ENCODE data around the gene TMEM38A. TPM values are rescaled to one million over a fixed set of nuclear protein-coding genes. Genes with fewer than 3 reads are reported as not detected.

Gene TMEM38A
- total RNA-seq, 2 experiments from 2014 or later: 1.2 to 1.8 TPM

- no peak for DNase-seq
- Mint-ChIP-seq H3K27ac (peak overlapping the region; percentile 35), H3K27me3 (no peaks in the 10 kb centered on the region), H3K9me3 (no peaks in the 10 kb centered on the region), H3K4me3 (no peak overlapping the region), H3K4me1 (ENCODE audit: low read depth) (peaks cover 17% of the 10 kb centered on the region), H3K36me3 (ENCODE audit: low read depth) (peaks cover 28% of the 10 kb centered on the region)
- CTCF ChIA-PET: no interaction called here
- intact Hi-C loops (cut with micrococcal nuclease): no loop called here
- TF ChIP-seq CTCF (IDR thresholded peaks at IDR 0.05): no peak
- ATAC-seq: no peak
- POLR2A ChIA-PET: no interaction called here
Observed at GRCh38 chr19:16631465-16631864, 29.5 kb upstream of the TMEM38A start.

GRCh38 chr19:16637535-16637934 is 23.4 kb upstream of the TMEM38A start:
- ATAC-seq (no peak), DNase-seq (no peak)
- ChIA-PET POLR2A (interaction anchor here (1.2 to 3.6 kb wide), 4 partner anchors 9 to 126 kb away, joined by 3 to 20 read pairs (median 4); partner anchors contain the start of gene MED26), CTCF (no interaction called here)
- peaks cover 15% of the 10 kb centered on the region for H3K4me1 Mint-ChIP-seq (ENCODE audit: low read depth)
- no peak overlapping the region for H3K27ac Mint-ChIP-seq
- H3K4me3 Mint-ChIP-seq: no peak overlapping the region
- intact Hi-C loops (cut with micrococcal nuclease): no loop called here
- H3K27me3 Mint-ChIP-seq: no peaks in the 10 kb centered on the region
- TF ChIP-seq CTCF (IDR thresholded peaks at IDR 0.05): no peak
- peaks cover 23% of the 10 kb centered on the region for H3K36me3 Mint-ChIP-seq (ENCODE audit: low read depth)
- H3K9me3 Mint-ChIP-seq: no peaks in the 10 kb centered on the region

- Mint-ChIP-seq H3K27ac (peak overlapping the region; percentile 57), H3K4me3 (no peak overlapping the region), H3K9me3 (no peaks in the 10 kb centered on the region), H3K4me1 (ENCODE audit: low read depth) (peaks cover 15% of the 10 kb centered on the region), H3K27me3 (no peaks in the 10 kb centered on the region), H3K36me3 (ENCODE audit: low read depth) (peaks cover 28% of the 10 kb centered on the region)
- ChIA-PET POLR2A (interaction anchor here (1.5 to 3.6 kb wide), 4 partner anchors 11 to 19 kb away, joined by 4 to 20 read pairs (median 6); partner anchors contain the start of gene MED26), CTCF (interaction anchor here (0.7 to 1.5 kb wide), 2 partner anchors 9 to 22 kb away, joined by 3 read pairs; no protein-coding TSS in a partner anchor)
- intact Hi-C loops (cut with micrococcal nuclease): no loop called here
- DNase-seq (no peak), ATAC-seq (no peak)
- no peak for TF ChIP-seq CTCF (IDR thresholded peaks at IDR 0.05)
Observed at GRCh38 chr19:16638666-16639065, 22.3 kb upstream of the TMEM38A start.

GRCh38 chr19:16640951-16641350 is 20.0 kb upstream of the TMEM38A start:
- Mint-ChIP-seq H3K9me3 (no peaks in the 10 kb centered on the region), H3K27me3 (no peaks in the 10 kb centered on the region), H3K4me3 (no peak overlapping the region), H3K27ac (no peak overlapping the region), H3K4me1 (ENCODE audit: low read depth) (peaks cover 18% of the 10 kb centered on the region), H3K36me3 (ENCODE audit: low read depth) (peaks cover 41% of the 10 kb centered on the region)
- ATAC-seq: no peak
- ChIA-PET CTCF (no interaction called here), POLR2A (no interaction called here)
- TF ChIP-seq CTCF (IDR thresholded peaks at IDR 0.05): no peak
- intact Hi-C loops (cut with micrococcal nuclease): no loop called here
- no peak for DNase-seq

GRCh38 chr19:16641695-16642094 is 19.2 kb upstream of the TMEM38A start:
- intact Hi-C loops (cut with micrococcal nuclease): no loop called here
- ATAC-seq (no peak), DNase-seq (no peak)
- Mint-ChIP-seq H3K4me1 (ENCODE audit: low read depth) (peaks cover 18% of the 10 kb centered on the region), H3K4me3 (no peak overlapping the region), H3K36me3 (ENCODE audit: low read depth) (peaks cover 46% of the 10 kb centered on the region), H3K27me3 (no peaks in the 10 kb centered on the region), H3K27ac (no peak overlapping the region), H3K9me3 (no peaks in the 10 kb centered on the region)
- no peak for TF ChIP-seq CTCF (IDR thresholded peaks at IDR 0.05)
- ChIA-PET CTCF (no interaction called here), POLR2A (no interaction called here)
